Stimulated activated CD4-positive, alpha-beta T cell treated with anti-CD3 and anti-CD28 coated beads, Interleukin-1b, Interleukin-23, amount 100 ng/mL, for 4 hours (primary cell): ENCODE data around the gene TRIM16.
"Not testable (repeated sequence)": the region's sequence is repeated elsewhere in the genome, so short reads cannot be mapped to it uniquely, and the experiment has no call there.

Experiments used
- DNase-seq, 2 donors: peaks; one replicate each; pipeline ENCODE4 v3.0.0-alpha.2; 2020; ENCODE audit warnings: low read depth in 2 of 2

The TRIM16 gene

DNA sequence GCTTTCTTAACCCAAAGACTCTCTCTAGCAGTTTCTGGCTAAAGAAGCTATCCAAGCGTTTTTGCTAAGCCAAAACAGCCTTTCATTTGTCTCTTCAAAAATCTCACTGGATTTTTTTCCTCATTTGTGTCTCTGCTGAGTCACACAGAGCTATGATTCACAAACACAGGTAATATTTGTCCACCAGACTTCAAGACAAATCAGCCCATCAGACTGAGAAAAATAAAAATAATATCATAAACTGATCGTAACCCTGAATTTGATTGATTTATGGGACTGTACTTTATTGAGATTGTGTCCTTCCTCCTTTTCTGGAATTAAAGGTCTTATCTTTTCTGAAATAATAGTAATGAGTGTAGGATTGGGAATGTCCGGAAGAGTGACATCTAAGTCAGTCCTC lies 25.8 kb downstream of the TRIM16 start:
- DNase-seq: no peak

DNA sequence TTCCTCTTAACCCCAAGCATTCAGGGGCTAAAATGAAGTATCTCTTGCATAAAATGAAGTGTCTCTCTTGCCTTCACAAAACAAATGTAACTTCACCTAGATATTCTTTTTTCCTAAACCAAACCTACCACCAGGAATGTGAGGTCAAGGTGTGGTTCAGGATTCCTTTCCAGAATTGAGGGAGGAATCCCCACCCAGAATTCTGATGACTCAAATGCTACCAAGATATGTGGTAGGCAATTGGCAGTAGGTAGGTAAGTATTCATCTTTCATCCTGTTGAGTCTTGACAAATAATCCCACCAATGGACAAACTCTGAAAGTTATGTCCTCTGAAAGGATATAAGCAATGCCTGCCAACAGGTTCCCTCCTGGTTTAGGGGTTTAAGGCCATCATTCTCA lies 26.2 kb downstream of the TRIM16 start:
- DNase-seq: no peak

DNA sequence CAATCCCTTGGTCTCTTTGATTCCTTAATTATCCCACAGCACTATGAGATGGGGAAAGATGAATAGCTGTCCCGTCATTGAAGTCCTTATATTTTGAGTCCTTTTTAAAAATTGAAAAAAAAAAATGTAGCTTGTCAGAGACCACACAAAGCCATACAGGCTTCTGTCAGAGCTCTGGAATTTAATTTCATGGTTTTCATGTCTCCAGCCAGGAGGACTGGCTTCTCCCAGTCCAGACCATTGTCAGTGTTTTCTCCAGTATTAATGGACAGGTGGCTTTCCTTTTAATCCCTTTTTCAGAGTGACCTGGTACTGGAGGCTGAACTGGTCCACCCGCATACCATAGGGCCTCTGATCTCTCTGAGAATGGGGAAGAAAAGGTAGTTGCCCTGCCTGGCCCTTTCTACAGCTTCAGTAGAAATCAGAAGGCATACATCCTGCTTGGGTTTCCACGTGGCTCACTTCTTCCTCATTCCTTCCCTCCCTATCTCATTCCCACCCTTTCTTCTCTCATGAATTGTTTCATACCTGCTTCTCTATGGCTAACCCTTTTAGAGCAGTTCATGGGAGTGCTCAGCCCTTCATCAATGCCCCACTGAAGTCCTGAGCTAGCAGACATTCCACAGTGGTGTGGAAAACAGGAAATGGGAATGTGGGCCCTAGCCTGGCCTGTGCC lies 29.1 kb downstream of the TRIM16 start:
- DNase-seq: no peak

DNA sequence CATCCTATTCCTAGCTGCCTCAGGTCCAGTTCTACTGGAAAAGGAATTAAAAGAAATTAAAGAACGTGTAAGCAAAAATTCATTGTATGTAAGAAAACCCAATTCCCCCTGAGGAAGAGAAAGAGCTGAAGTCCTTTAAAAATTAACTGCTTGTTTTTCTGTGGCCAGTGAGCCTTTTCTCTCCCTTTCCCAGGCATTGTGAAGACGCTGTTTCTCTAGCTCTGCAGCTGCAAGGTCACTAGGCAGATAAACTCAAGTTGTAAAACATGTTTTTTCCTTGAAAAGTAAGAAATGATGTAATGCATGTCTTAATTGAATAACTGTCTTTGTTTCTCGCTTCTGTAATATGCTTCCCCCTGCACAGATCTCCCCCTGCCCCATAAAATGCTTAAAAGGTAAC lies 29.7 kb downstream of the TRIM16 start:
- not testable (repeated sequence) for DNase-seq

DNA sequence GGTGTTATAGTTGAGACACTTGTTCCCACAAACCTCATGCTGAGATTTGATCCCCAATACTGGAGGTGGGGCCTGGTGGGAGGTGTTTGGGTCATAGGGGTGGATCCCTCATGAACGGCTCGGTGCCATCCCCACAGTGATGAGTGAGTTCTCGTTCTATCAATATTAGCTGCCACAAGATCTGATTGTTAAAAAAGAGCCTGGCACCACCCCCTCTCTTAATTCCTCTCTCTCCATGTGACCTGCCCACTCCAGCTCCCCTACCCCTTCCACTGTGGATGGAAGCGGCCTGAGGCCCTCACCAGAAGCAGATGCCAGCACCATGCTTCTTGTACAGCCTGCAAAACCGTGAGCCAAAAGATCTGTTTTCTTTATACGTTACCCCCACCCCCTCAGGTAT lies 31.2 kb downstream of the TRIM16 start:
- no peak for DNase-seq

DNA sequence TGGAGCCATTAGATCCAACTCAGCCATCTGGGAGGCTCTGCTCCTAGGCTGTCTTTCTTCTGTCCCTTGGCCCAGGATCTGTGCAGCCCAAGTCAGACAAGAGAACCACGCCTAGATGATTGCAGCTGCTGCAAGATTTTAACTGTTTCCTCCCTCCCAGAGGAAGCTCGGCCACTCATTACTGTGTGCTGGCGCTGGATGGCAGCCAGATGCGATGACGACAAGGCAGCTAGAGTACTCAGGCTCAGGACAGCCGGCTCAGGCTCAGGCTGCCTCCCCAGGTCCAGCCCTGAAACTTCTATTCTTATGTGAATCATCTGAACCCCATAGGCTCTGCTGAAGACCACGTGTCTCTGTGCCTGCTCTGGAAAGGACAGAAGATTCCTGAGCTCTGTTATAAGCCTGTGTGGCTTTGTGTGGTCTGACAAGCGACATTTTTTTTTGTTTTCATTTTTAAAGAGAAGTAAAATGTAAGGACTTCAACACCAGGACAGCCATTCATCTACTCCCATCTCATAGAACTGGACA lies 32.5 kb downstream of the TRIM16 start:
- no peak for DNase-seq

DNA sequence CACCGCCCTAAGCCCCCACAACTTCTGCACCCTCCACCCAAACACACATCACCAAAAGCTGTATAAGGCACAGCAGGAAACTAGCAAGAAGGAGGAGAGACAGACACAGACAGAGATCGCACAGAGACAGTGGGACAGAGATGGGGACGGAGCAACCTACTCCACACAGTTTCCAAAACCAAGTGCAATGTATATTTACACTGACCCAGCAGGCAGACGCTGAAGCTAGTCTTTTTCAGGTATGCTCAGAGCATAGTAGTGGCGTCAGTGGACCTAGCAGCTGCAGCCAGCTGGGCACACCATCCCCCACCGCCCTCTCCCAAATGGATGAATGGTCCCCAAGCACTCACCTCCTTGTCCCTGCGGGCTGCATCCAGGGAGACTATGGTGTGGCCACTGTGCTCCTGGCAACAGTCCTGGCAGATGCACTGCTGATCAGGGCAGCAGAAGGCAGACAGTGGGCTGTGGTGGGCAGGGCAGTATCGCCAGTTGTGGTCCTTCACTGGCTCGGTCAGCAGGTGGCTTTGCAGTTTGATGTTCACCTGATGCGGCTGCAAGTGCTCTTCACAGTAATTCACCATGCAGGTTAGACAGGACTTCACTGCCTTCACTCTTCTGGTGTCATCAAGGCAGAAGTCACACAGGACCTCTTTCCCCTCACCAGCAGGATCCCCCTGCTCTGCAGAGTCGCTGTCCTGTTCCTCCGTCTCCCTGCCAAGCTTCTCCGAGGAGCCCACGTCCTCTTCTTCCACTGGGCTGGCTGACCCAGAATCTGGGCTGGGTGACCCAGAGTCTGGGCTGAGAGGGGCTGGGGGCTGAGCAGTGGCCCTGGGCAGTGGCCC lies 33.1 kb downstream of the TRIM16 start:
- no peak for DNase-seq

DNA sequence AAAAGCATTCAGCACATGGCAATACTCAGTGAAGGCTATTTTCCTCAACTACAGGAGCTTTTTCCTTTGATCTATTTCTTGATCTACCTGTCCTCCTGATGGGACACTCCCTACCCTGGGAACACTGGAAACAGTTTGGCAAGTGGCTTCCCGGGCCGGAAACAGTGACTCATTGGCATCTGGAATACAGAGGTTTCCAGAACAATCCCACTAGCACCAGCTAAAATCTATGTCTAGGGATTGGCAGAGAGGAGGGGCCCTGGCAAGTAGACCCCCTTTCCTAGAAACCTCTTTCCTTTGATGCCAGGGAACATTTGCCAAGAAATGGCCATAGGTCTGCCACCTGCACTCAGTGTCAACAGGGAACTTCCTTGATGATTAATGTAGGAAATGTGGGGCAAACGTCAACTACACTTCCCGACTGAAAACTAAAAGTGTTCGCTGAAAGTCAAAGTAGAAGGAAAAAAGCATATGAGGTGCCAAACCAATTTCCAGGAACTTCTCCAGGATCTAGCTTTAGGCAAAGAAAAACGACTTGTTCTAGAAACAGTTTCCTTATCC lies 34.2 kb downstream of the TRIM16 start:
- no peak for DNase-seq

DNA sequence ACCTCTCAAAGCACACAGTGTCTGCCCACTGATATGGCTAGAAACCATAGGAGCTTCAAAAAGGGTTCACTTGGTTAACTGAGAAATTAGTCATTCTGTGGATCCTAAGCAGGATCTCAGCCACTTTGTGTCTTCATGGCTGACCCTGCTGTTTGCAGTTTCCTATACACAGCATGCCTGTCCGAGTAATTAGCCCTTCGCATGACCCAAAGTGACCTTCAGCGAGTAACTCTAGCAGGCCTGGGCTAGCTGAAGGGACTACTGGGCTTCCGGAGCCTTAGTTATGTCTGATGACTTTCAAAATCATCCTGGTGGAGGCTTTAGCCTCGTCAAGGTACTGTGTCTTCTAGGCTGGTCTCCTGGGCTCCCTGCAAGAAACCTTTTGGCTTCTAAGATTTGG lies 35.7 kb downstream of the TRIM16 start:
- DNase-seq: no peak

DNA sequence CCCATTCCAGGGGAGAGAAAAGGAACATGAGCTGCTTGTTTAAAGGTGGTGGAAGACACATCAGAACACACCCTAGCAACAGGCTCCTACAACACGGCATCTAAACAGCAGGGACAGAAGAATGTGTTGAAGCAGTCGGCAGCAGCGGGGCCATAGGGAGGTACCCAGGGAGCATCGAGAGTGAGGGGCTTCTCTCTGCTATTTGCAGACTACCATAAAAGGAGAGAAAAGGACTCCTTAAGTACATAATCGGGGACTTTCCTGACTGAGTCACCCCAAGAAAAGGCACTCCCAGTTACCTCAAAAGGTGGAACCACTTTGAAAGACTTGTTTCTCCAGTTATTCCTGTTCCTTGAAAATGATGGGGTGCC lies 38.2 kb downstream of the TRIM16 start:
- not testable (repeated sequence) for DNase-seq

DNA sequence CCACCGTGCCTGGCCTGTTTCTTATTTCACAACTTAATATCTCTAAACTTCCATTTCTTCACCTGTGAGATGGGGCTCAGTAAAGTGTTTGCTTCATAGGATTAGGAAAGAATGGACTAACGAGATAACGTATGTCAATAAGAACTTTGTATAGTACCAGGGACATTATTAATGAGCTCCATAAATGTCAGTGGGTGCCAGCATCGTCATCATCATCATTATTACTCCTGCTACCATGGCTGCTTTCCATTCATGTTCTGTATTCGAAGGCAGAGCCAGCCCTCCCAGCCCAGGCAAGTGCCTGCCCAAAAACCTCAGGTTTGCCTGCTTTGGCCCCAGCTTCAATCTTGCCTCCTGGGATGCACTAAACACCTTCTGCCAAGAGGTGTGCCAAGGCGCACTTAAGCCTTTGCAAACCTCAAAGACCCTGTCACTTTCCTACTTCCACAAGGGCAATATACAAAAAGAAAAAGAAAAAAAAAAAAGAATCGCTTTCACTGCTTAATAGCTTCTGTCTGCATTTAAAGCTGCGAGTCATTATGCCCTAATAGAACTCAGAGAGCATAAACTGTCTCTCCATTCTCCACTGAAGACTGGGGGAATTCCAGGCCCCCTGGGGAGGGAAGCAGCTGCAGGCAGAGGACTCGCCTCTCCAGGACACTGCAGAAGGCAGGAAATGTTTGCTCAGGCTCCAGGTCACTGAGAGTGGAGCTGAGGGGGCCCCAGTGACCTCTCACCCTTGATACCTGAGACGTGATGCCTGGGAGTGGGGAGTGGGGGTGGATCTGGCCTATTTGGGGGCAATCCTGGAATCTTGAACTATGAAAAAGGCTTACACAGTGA lies 38.8 kb downstream of the TRIM16 start:
- not testable (repeated sequence) for DNase-seq

DNA sequence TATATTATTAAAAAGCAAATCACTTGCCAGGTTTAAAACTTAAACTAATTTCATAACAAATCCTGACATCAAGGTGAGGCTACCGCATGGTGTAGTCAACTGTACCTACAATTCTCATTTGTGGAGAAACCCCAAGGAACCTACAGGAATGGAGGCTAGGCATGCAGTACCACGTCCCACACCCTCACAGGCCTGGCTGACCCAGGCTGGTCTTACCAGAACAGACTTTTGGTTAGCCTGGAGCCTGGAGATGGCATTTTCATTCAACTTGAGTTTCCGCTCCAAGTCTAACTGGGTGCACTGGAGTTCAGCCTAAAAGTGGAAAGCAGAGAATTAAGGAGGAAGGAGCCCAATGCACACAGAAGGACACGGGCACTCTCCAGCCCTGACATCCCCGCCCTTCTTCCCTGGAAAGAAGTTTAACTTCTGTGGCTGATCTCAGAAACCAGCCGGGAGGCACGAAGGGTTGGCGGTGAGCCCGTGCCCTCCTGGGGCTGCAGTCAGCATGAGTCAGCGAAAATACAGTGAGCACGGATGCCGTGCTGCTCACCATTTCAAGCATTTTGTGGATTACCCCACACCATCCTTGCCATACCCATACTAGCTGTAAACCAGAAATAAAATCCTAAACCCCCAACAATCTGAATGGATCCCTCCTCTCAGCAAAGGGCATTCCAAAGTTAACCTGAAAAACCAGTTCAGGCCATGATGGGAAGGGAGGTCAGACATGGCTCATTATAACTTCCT lies 41.4 kb downstream of the TRIM16 start:
- DNase-seq: not testable (repeated sequence)

DNA sequence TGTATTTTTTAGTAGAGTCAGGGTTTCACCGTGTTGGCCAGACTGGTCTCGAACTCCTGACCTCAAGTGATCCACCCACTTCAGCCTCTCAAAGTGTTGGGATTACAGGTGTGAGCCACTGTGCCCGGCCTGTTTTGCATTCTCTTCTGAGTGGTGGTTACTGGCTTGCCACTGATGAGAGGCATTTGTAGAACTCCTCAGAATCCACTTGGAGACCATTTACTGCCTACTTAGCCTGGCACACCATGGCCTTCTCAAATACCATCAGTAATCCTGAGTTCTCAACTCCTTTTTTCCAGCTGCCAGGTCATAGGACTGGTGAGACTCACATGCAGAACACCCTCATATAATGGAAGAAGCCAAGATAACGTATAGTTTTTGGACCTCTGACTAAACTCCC lies 42.1 kb downstream of the TRIM16 start:
- DNase-seq: not testable (repeated sequence)

DNA sequence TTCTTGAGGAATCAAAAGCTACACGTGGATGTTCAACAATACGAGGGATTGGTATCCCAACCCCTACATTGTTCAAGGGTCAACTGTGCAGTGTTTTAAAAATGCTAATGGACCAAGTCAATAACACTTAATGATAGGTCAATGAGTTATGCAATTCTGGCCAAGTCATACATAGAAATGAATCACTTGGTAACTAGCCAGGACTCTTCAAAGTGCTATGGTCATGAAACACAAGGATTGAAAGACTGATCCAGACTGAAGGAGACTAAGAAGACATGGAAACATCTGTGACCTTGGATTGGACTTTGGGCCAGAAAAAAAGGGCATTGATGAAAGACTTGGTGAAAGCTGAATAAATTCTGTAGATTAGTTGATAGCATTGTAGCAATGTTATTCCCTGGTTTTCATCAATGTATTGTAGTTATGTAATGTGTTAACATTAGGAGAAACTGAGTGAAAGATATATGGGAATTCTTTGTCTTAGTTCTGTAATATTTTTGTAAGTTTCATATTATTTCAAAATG lies 53.1 kb downstream of the TRIM16 start:
- DNase-seq: not testable (repeated sequence)

DNA sequence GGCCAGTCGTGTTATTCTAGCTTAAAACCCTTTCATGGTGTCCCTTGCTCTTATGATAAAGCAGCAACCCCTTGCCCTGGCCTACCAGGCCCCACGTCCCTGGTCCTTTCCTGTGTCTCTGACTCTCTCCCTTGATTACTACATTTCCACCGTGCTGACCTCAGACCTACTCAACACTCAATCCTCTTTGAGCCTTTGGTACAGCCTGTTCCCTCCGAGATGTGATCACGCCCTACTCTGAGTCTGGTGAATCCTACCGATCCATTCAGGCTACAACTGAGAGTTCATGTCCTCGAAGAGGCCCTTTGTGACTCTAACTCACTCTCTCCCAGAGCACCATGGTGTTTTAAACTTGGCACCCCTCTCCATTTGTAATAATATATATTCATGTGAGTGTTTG lies 54.1 kb downstream of the TRIM16 start:
- DNase-seq: not testable (repeated sequence)

DNA sequence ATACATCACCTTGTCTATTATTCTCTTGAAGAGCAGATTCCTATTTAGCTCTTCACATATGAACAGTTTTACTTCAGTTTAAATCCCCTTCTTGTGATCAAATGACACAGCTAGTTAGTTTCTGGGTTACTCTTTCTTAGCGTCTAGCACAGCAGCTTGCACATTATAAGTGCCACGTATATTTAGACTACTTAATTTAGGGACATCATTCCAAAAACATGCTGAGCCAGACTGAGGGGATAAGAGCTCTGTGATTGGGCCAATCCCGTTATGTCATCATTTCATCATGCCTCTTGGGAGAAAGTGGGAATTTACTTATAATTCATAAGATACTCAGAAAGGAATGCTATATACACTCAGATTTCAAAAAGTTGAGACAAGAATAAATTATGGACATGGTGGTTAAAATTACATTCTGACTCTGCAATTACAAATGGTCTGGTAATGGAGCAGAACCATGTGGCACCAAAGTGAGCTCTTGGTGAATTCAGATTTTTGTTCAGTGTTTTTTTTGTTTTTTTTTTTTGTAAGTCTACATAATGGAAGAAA lies 60.4 kb downstream of the TRIM16 start:
- not testable (repeated sequence) for DNase-seq

DNA sequence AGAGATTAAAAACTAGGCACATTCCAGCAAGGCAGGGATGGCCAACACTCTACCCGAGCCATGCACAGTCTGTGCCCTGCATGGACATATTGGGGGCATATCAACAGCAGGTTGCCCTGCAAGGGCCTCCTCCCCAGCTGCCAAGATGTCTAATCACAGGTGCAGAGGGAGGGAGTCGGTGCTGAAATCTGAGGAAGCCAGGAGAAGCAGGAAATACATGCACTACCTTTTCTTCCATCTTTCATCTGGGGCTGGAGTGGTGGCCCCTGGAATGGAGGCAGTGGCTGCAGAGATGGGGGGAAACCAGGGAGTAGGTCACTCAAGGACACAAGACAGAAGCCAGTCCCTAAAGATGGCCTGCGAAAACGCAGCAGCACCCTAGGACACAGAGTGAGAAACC lies 60.9 kb downstream of the TRIM16 start:
- not testable (repeated sequence) for DNase-seq

DNA sequence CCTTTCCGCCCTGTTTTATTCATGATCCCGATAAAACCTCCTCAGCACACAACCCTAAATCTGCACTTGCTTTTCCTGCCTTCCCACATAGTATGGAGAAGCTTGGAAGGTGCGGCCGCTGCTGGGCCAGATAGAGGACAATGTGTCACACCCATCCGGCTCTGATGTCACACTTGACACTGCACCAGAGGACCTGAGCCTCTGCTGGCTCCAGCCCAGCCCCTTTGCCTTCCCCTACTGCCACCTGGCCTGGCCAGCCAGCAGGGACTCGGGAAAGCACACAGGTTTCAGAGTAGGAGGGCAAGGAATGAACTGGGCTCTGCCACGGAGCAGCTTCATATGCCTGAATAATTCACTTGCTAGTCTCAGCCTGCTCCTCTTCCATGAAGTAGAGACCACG lies 62.0 kb downstream of the TRIM16 start:
- not testable (repeated sequence) for DNase-seq

DNA sequence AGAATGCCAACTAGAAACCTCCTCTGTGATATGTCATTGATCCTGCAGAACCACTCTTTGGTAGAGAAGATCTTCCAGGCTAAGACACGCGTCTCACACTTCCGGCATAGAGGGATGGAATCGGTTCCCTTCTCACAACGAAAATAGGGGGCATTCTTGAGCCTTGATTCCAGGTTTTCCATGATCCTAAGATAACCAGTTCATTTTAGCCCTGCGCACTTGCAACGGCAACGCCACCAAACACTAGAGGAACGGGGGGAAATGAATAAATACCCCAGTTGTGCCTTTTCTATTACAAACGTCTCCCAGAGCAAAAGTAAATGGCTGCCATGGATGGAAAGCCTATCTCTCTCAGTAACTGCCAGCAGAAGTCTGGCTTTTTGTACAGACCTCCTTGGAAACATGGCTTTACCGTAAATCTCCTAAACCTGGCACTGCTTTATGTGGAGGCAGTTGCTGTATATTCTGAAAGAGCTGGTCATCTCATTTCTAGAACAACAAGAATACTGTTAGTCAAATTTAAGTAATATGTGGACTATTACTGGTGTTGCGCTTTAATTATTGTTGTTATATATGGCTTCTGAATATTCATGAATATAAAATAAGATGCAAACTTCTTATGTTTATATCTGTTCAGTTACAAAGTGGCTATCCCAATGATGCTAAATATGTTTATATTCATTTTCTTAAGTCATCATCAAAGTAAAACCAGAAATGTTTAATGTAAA lies 64.6 kb downstream of the TRIM16 start, which contains the start of gene FBXW10B:
TSS of gene FBXW10B (minus strand) at position 374 of the 728 bp plus-strand sequence. CDS start at position 182, 192 bp downstream.
- not testable (repeated sequence) for DNase-seq

DNA sequence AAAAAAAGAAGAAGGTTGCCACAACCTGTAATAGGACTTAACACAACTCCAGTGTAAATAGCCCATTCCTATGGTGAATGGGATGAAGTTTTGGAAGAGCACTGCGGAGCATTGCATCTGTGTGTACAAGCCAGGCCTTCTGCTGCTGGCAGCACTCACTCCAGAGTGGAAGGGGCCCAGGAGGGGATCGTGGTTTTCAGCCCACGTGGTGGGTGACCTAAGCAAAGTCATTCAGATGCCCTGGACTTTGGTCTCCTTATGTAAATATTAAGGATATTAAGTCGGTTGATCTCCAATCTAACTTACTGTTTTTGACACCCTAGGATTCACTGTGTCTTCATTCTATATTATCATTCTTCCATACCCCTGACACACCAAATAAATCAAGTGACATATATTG lies 67.3 kb downstream of the TRIM16 start:
- not testable (repeated sequence) for DNase-seq
